ENCODE data around the gene CBR1. TPM values are rescaled to one million over a fixed set of nuclear protein-coding genes. Genes with fewer than 3 reads are reported as not detected.

The CBR1 gene
- total and polyA plus RNA-seq, 2 of the 13 experiments (the other 11 are each of a cell fraction or from before 2014, with no cell fraction given): 33.7 to 38.7 TPM

- BruUV-seq (replicated peaks): no TSS peak
- Histone ChIP-seq H3K4me3 (replicated peaks in 1 of 3; ENCODE audit: insufficient read depth in 1 of 3, low read depth in 2 of 3, low read length in 3 of 3) (no peak overlapping the region), H2AFZ (ENCODE audit: low read length) (no peak overlapping the region), H3K36me3 (replicated peaks in 1 of 2; ENCODE audit: control insufficient read depth in 1 of 2, insufficient read depth in 2 of 2, low read length in 2 of 2) (no peaks in the 10 kb centered on the region), H4K20me1 (ENCODE audit: insufficient read depth, low read length) (no peaks in the 10 kb centered on the region), H3K4me2 (ENCODE audit: low read depth, low read length) (no peak overlapping the region), H3K9ac (ENCODE audit: insufficient read depth, low read depth, low read length) (no peak overlapping the region), H3K9me3 (ENCODE audit: low read length) (no peaks in the 10 kb centered on the region), H3K4me1 (ENCODE audit: insufficient read depth, low read length) (no peaks in the 10 kb centered on the region), H3K79me2 (ENCODE audit: insufficient read depth, low read length) (no peaks in the 10 kb centered on the region), H3K27me3 (ENCODE audit: control insufficient read depth in 1 of 2, insufficient read depth in 2 of 2, low read length in 2 of 2) (peaks cover 0 to 13% of the 10 kb centered on the region in 2 experiments; a peak in 3 of 5 replicates), H3K27ac (ENCODE audit: extremely low read length, insufficient read depth, low read length) (no peak overlapping the region)
- DNase-seq (ENCODE audit: low spot score): no peak
- no peak for FAIRE-seq
- intact Hi-C loops (cut with micrococcal nuclease; ENCODE audit: unreplicated experiment) (no loop called here), in situ Hi-C loops (cut with HindIII; ENCODE audit: extremely low pct_ligation_motif_present, low pct_unique_long_range_greater_than_20kb) (no loop called here)
- ChIA-PET POLR2A (no interaction called here), CTCF (ENCODE audit: low intra/inter-chr PET ratio, low total read pairs) (no interaction called here)
- TF ChIP-seq ZNF747 (CRISPR knock-in tag; IDR thresholded peaks at IDR 0.05; ENCODE audit: borderline replicate concordance): no peak
- no peak for TF ChIP-seq ASH2L (IDR thresholded peaks at IDR 0.05; ENCODE audit: insufficient read length, low read depth, low read length)
- TF ChIP-seq ZNF10 (CRISPR knock-in tag; IDR thresholded peaks at IDR 0.05; ENCODE audit: borderline replicate concordance, low read depth): no peak
- TF ChIP-seq XRCC5 (optimal IDR thresholded peaks at IDR 0.05; ENCODE audit: low read length): no peak
- TF ChIP-seq ZNF431 (CRISPR knock-in tag; IDR thresholded peaks at IDR 0.05; ENCODE audit: borderline replicate concordance, low read depth): no peak
- no peak for TF ChIP-seq PATZ1 (CRISPR knock-in tag; IDR thresholded peaks at IDR 0.05)
- no peak for TF ChIP-seq ZNF414 (CRISPR knock-in tag; IDR thresholded peaks at IDR 0.05)
- no peak for ATAC-seq
Observed at GRCh38 chr21:36103434-36103833, 33.6 kb downstream of the CBR1 start.
